Esophagus (tissue), 2 donors: ENCODE results near the gene PPP1R14B. TPM values are rescaled to one million over a fixed set of nuclear protein-coding genes. Genes with fewer than 3 reads are reported as not detected.

Experiments used
- H3K27ac ChIP-seq, 2 donors: one replicate each; pipeline ENCODE4 v1.5.1; 2013; ENCODE audit warnings: low read depth in 2 of 2, mild to moderate bottlenecking in 2 of 2, inconsistent platforms in 1 of 2, low read length in 1 of 2, moderate library complexity in 1 of 2
- H3K27me3 ChIP-seq, 2 donors: one replicate each; pipeline ENCODE4 v1.6.1; 2013; ENCODE audit warnings: low read length in 2 of 2, control low read depth in 1 of 2, mild to moderate bottlenecking in 1 of 2; ENCODE audit not compliant: insufficient read depth in 2 of 2, control insufficient read depth in 1 of 2
- H3K36me3 ChIP-seq, 2 donors: one replicate each; pipeline ENCODE4 v1.6.1; 2013; ENCODE audit warnings: low read length in 1 of 2; ENCODE audit not compliant: control insufficient read depth in 2 of 2, insufficient read depth in 2 of 2
- H3K4me1 ChIP-seq, 2 donors: one replicate each; pipeline ENCODE4 v1.6.1; 2013; ENCODE audit warnings: low read length in 1 of 2; ENCODE audit not compliant: control insufficient read depth in 2 of 2, insufficient read depth in 2 of 2
- H3K4me3 ChIP-seq, 2 donors: one replicate each; pipeline ENCODE4 v1.5.1; 2013; ENCODE audit warnings: low read length in 2 of 2, mild to moderate bottlenecking in 2 of 2, low read depth in 1 of 2, moderate library complexity in 1 of 2
- H3K9me3 ChIP-seq, 2 donors: one replicate each; pipeline ENCODE4 v1.6.1; 2013; ENCODE audit warnings: mild to moderate bottlenecking in 2 of 2, low read depth in 1 of 2, low read length in 1 of 2, moderate library complexity in 1 of 2; ENCODE audit not compliant: control insufficient read depth in 2 of 2, insufficient read depth in 1 of 2
- WGBS, 2 donors: extraction: QIAGEN DNeasy Blood & Tissue Kit; methylation state at CpG; one replicate each; pipeline ENCODE4 v1.1.7; 2013; 5-methylcytosine and 5-hydroxymethylcytosine counted together
- polyA plus RNA-seq, 2 donors: library from polyadenylated mRNA; stranded (reverse); fragments of 200-250 nt; gene quantifications; one replicate each; pipeline ENCODE4 v1.2.3, GENCODE V29; 2013
- donor health status: healthy with polysubstance abuse.
- donor health status: Bipolar disorder and iron deficiency.

Gene PPP1R14B
- polyA plus RNA-seq, 2 donors = 211 to 349 TPM

- H3K9me3 ChIP-seq = no peaks in the 10 kb centered on the region
- H3K27me3 ChIP-seq = no peaks in the 10 kb centered on the region
- 94 to 95% methylated on average over 22 of the region's 22 CpGs for WGBS, 2 donors
- peaks cover 0 to 10% of the 10 kb centered on the region in 2 donors for H3K36me3 ChIP-seq
- H3K4me3 ChIP-seq = no peak overlapping the region
- no peak overlapping the region for H3K27ac ChIP-seq
- peaks cover 6 to 24% of the 10 kb centered on the region in 2 donors for H3K4me1 ChIP-seq
Observed at GRCh38 chr11:64281957-64282770, 35.4 kb upstream of the PPP1R14B start.

GRCh38 chr11:64278576-64279190 lies 31.9 kb upstream of the PPP1R14B start:
- WGBS, 2 donors = 85 to 88% methylated on average over 8 of the region's 8 CpGs
- H3K4me1 ChIP-seq = peaks cover 0 to 17% of the 10 kb centered on the region in 2 donors

GRCh38 chr11:64276653-64277431 lies 30.1 kb upstream of the PPP1R14B start:
- no peak overlapping the region for H3K4me3 ChIP-seq
- no peaks in the 10 kb centered on the region for H3K9me3 ChIP-seq
- WGBS, 2 donors = 58 to 68% methylated on average over 17 of the region's 17 CpGs
- peaks cover 0 to 14% of the 10 kb centered on the region in 2 donors for H3K36me3 ChIP-seq
- H3K27me3 ChIP-seq = no peaks in the 10 kb centered on the region
- peak overlapping the region; percentile 50 to 52 for H3K27ac ChIP-seq
- H3K4me1 ChIP-seq = peaks cover 0 to 9% of the 10 kb centered on the region in 2 donors

More at GRCh38 chr11:64278576-64279190, 31.9 kb upstream of the PPP1R14B start:
- H3K27me3 ChIP-seq = no peaks in the 10 kb centered on the region
- H3K27ac ChIP-seq = no peak overlapping the region
- H3K36me3 ChIP-seq = peaks cover 0 to 17% of the 10 kb centered on the region in 2 donors
- H3K4me3 ChIP-seq = no peak overlapping the region
- H3K9me3 ChIP-seq = no peaks in the 10 kb centered on the region

DNA sequence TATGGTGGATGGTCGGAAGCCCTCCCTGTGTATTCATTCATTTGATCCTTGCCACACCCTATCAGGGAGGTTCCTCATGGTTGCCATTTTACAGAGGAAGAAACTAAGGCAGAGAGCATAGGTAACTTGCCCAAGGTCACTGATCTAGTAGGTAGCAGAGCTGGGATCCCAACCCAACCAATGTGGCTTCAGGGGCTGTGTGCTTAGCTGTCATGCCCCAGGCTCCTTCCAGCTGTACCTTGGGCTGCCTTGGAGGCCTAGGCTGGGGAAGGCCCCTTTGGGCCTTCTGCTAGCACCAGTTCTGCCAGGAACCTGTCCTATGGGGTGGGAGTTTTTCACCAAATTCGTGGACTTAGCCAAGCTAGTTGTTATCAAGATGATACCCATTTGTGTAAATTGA lies 29.1 kb upstream of the PPP1R14B start:
- H3K9me3 ChIP-seq = no peaks in the 10 kb centered on the region
- WGBS, 2 donors = 66 to 80% methylated on average over 2 of the region's 2 CpGs
- peak overlapping the region; percentile 48 to 85 for H3K27ac ChIP-seq
- no peaks in the 10 kb centered on the region for H3K27me3 ChIP-seq
- H3K36me3 ChIP-seq = peaks cover 0 to 13% of the 10 kb centered on the region in 2 donors
- H3K4me1 ChIP-seq = peaks cover 0 to 9% of the 10 kb centered on the region in 2 donors
- no peak overlapping the region for H3K4me3 ChIP-seq

- no peaks in the 10 kb centered on the region for H3K9me3 ChIP-seq
- H3K27me3 ChIP-seq = no peaks in the 10 kb centered on the region
- H3K36me3 ChIP-seq = peaks cover 0 to 13% of the 10 kb centered on the region in 2 donors
- H3K4me3 ChIP-seq = no peak overlapping the region
- peak overlapping the region; percentile 48 to 85 for H3K27ac ChIP-seq
- peaks cover 0 to 9% of the 10 kb centered on the region in 2 donors for H3K4me1 ChIP-seq
- WGBS, 2 donors = 90 to 91% methylated on average over 15 of the region's 15 CpGs
Observed at GRCh38 chr11:64275031-64275800, 28.5 kb upstream of the PPP1R14B start.

GRCh38 chr11:64269540-64270220 lies 22.9 kb upstream of the PPP1R14B start:
- Histone ChIP-seq H3K4me3 (peak overlapping the region; percentile 57 to 58), H3K9me3 (no peaks in the 10 kb centered on the region), H3K36me3 (peaks cover 0 to 20% of the 10 kb centered on the region in 2 donors), H3K4me1 (peaks cover 4 to 20% of the 10 kb centered on the region in 2 donors), H3K27ac (peak overlapping the region; percentile 96), H3K27me3 (no peaks in the 10 kb centered on the region)
- WGBS, 2 donors = 0% methylated on average over 52 to 58 of the region's 58 CpGs

- 1 to 2% methylated on average over 33 to 34 of the region's 34 CpGs for WGBS, 2 donors
- peaks cover 4 to 20% of the 10 kb centered on the region in 2 donors for H3K4me1 ChIP-seq
- no peaks in the 10 kb centered on the region for H3K9me3 ChIP-seq
- no peaks in the 10 kb centered on the region for H3K27me3 ChIP-seq
- H3K4me3 ChIP-seq = peak overlapping the region; percentile 57 to 58
- peaks cover 5 to 22% of the 10 kb centered on the region in 2 donors for H3K36me3 ChIP-seq
- peak overlapping the region; percentile 96 for H3K27ac ChIP-seq
Observed at GRCh38 chr11:64268893-64269539, 22.3 kb upstream of the PPP1R14B start.

DNA sequence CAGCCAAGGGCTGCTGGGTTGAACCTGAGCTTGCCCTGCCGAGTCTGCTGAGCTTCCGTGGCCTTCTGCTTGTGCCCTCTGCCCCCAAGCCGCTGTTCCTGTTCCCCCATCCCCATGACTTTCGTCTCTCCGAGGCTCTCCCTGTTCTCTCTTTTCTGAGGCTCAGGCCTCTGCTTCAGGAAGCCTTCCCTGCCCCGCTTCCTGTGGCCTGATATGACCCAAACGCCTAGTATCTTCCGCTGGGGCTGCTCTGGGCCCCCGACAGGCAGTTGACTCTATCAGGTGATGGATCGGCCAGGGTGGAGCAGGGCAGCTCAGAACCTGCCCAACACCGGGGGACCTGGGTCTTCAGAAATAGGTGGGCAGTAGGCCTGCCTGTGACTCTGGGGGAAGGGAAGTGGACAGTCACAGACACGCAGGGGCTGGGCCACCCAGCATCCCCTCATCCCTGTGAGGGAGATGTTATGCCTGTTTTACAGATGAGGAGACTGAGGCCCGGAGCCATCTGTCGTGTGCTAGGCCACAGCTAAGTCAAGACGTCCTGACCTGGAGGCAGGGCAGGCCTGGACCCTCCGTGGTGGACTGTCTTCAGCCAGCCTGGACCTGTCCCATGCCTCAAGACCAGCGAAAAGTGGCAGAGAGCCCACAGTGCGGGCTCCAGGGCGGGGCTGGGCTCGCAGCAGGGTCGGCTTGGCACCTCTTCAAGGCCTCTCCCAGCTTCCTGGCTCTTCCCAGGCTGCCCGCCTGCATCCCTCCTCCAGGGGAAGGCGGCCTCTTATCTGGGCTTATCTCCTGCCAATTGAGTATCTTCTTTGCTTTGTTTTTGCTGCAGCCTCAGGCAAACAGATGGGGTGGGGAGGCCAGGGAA lies 21.5 kb upstream of the PPP1R14B start:
- peak overlapping the region; percentile 96 for H3K27ac ChIP-seq
- peaks cover 4 to 20% of the 10 kb centered on the region in 2 donors for H3K4me1 ChIP-seq
- H3K36me3 ChIP-seq = peaks cover 5 to 30% of the 10 kb centered on the region in 2 donors
- no peaks in the 10 kb centered on the region for H3K27me3 ChIP-seq
- 34 to 37% methylated on average over 23 of the region's 23 CpGs for WGBS, 2 donors
- peak overlapping the region; percentile 57 to 58 for H3K4me3 ChIP-seq
- H3K9me3 ChIP-seq = no peaks in the 10 kb centered on the region
